ENCODE measurements around the gene CREB3.
A peak's percentile ranks its signal among the peaks of the same experiment; 100 is the strongest.

Gene CREB3

GRCh38 chr9:35749515-35750255 is 17.2 kb downstream of the CREB3 start:
- no peak for DNase-seq (ENCODE audit: low read depth in 2 of 2)

- DNase-seq (ENCODE audit: low read depth in 2 of 2): no peak
Measured at GRCh38 chr9:35750256-35750531, 17.7 kb downstream of the CREB3 start.

GRCh38 chr9:35753466-35753865 is 21.0 kb downstream of the CREB3 start:
- no peak for DNase-seq (ENCODE audit: low read depth in 2 of 2)

GRCh38 chr9:35754264-35754663 is 21.8 kb downstream of the CREB3 start, which contains the start of gene MSMP:
Gene MSMP, minus strand, starts transcription at chr9:35754276. Its CDS starts 147 bp downstream, at chr9:35754129.
- no peak for DNase-seq (ENCODE audit: low read depth in 2 of 2)

GRCh38 chr9:35755071-35755470 is 22.6 kb downstream of the CREB3 start:
- no peak for DNase-seq (ENCODE audit: low read depth in 2 of 2)

- DNase-seq (ENCODE audit: low read depth in 2 of 2): peak; percentile 46 to 60
Measured at GRCh38 chr9:35756275-35757225, 24.1 kb downstream of the CREB3 start.

- no peak for DNase-seq (ENCODE audit: low read depth in 2 of 2)
Measured at GRCh38 chr9:35757226-35757891, 24.9 kb downstream of the CREB3 start.

- DNase-seq (ENCODE audit: low read depth in 2 of 2): no peak
Measured at GRCh38 chr9:35757892-35758275, 25.4 kb downstream of the CREB3 start.

- DNase-seq (ENCODE audit: low read depth in 2 of 2): no peak
Measured at GRCh38 chr9:35758475-35759050, 26.1 kb downstream of the CREB3 start.

- DNase-seq (ENCODE audit: low read depth in 2 of 2): no peak
Measured at GRCh38 chr9:35759795-35760194, 27.3 kb downstream of the CREB3 start.

GRCh38 chr9:35760651-35761050 is 28.2 kb downstream of the CREB3 start:
- no peak for DNase-seq (ENCODE audit: low read depth in 2 of 2)

- DNase-seq (ENCODE audit: low read depth in 2 of 2): no peak
Measured at GRCh38 chr9:35763181-35763580, 30.7 kb downstream of the CREB3 start.

- no peak for DNase-seq (ENCODE audit: low read depth in 2 of 2)
Measured at GRCh38 chr9:35763803-35764202, 31.3 kb downstream of the CREB3 start.

GRCh38 chr9:35766997-35767396 is 34.5 kb downstream of the CREB3 start:
- DNase-seq (ENCODE audit: low read depth in 2 of 2): no peak

- DNase-seq (ENCODE audit: low read depth in 2 of 2): no peak
Measured at GRCh38 chr9:35767458-35767857, 35.0 kb downstream of the CREB3 start.

- no peak for DNase-seq (ENCODE audit: low read depth in 2 of 2)
Measured at GRCh38 chr9:35769763-35770162, 37.3 kb downstream of the CREB3 start.

GRCh38 chr9:35771075-35771433 is 38.6 kb downstream of the CREB3 start:
- DNase-seq (ENCODE audit: low read depth in 2 of 2): no peak

- no peak for DNase-seq (ENCODE audit: low read depth in 2 of 2)
Measured at GRCh38 chr9:35771534-35771933, 39.1 kb downstream of the CREB3 start.

- no peak for DNase-seq (ENCODE audit: low read depth in 2 of 2)
Measured at GRCh38 chr9:35771943-35772342, 39.5 kb downstream of the CREB3 start.

GRCh38 chr9:35774907-35775635 is 42.6 kb downstream of the CREB3 start:
- no peak for DNase-seq (ENCODE audit: low read depth in 2 of 2)

- no peak for DNase-seq (ENCODE audit: low read depth in 2 of 2)
Measured at GRCh38 chr9:35776018-35776417, 43.6 kb downstream of the CREB3 start.

- DNase-seq (ENCODE audit: low read depth in 2 of 2): no peak
Measured at GRCh38 chr9:35778496-35778895, 46.0 kb downstream of the CREB3 start.
